Activated CD4-positive, alpha-beta T cell treated with anti-CD3 and anti-CD28 coated beads, Interleukin-2, amount 10 ng/mL, durations not matched to agents 7 days and 5 days (primary cell): ENCODE data around the gene MXD3. TPM values are rescaled to one million over a fixed set of nuclear protein-coding genes. Genes with fewer than 3 reads are reported as not detected.

ENCODE experiments used
- CTCF ChIA-PET: fragments of 350-600 bp; sonication (Branson Sonifier 250); formaldehyde crosslinking; loops from one replicate; lab custom pipeline; 2021; ENCODE audit warnings: antibody characterized with exemption; lab: Charles Lee
- POLR2A ChIA-PET: fragments of 350-600 bp; sonication (Branson Sonifier 250); formaldehyde crosslinking; loops from one replicate; lab custom pipeline; 2021; ENCODE audit warnings: antibody characterized with exemption; lab: Charles Lee
- DNase-seq: peaks from one replicate; pipeline ENCODE4 v3.0.0-alpha.2; 2020
- H3K27ac Mint-ChIP-seq: one replicate; pipeline ENCODE4 v1.8.0; 2021; ENCODE audit warnings: mild to moderate bottlenecking, moderate library complexity, mixed read lengths
- H3K27me3 Mint-ChIP-seq: one replicate; pipeline ENCODE4 v1.8.0; 2021; ENCODE audit warnings: mixed read lengths
- H3K36me3 Mint-ChIP-seq: one replicate; pipeline ENCODE4 v1.8.0; 2021; ENCODE audit warnings: low read depth, mixed read lengths
- H3K4me1 Mint-ChIP-seq: one replicate; pipeline ENCODE4 v1.8.0; 2021; ENCODE audit warnings: mixed read lengths
- H3K4me3 Mint-ChIP-seq: one replicate; pipeline ENCODE4 v1.8.0; 2021; ENCODE audit warnings: mild to moderate bottlenecking, moderate library complexity, mixed read lengths
- H3K9me3 Mint-ChIP-seq: one replicate; pipeline ENCODE4 v1.8.0; 2021; ENCODE audit warnings: mixed read lengths
- total RNA-seq, 2 experiments: library from RNA; stranded (reverse); gene quantifications; one replicate each; pipeline ENCODE4 v1.2.3, GENCODE V29; 2021

Gene MXD3
- total RNA-seq, 2 experiments from 2014 or later: 107 to 109 TPM

DNA sequence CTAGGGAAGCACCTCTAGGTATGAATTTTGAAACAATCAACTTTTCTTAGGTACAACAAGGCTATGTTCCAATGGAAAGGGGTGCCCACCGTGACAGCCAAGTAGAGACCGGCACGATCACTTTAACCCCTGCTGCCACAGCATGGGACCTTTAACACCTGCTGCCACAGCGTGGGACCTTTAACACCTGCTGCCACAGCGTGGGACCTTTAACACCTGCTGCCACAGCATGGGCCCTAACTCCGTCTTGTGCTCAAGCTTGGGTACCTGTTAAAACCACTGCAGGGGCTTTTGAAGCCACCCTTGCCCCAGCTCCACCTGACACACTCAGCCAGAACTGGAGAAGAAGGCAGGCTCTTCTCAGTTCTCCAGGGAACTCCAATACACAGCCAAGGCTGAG lies 18.2 kb upstream of the MXD3 start:
- Mint-ChIP-seq H3K36me3 (peaks cover 27% of the 10 kb centered on the region), H3K4me1 (peaks cover 12% of the 10 kb centered on the region), H3K27me3 (no peaks in the 10 kb centered on the region), H3K27ac (no peak overlapping the region), H3K4me3 (no peak overlapping the region), H3K9me3 (no peaks in the 10 kb centered on the region)
- ChIA-PET CTCF (interaction anchor here (0.8 to 1.3 kb wide), 4 partner anchors 12 to 47 kb away, joined by 3 to 4 read pairs (median 3); no protein-coding TSS in a partner anchor), POLR2A (no interaction called here)
- no peak for DNase-seq

GRCh38 chr5:177328545-177329231 lies 17.0 kb upstream of the MXD3 start:
- no peaks in the 10 kb centered on the region for H3K27me3 Mint-ChIP-seq
- no peak overlapping the region for H3K4me3 Mint-ChIP-seq
- POLR2A ChIA-PET: no interaction called here
- H3K36me3 Mint-ChIP-seq: peaks cover 23% of the 10 kb centered on the region
- no peak for DNase-seq
- H3K27ac Mint-ChIP-seq: no peak overlapping the region
- CTCF ChIA-PET: interaction anchor here (1.2 to 2.0 kb wide), 3 partner anchors 11 to 62 kb away, joined by 4 to 8 read pairs (median 6); no protein-coding TSS in a partner anchor
- peaks cover 16% of the 10 kb centered on the region for H3K4me1 Mint-ChIP-seq
- no peaks in the 10 kb centered on the region for H3K9me3 Mint-ChIP-seq

DNA sequence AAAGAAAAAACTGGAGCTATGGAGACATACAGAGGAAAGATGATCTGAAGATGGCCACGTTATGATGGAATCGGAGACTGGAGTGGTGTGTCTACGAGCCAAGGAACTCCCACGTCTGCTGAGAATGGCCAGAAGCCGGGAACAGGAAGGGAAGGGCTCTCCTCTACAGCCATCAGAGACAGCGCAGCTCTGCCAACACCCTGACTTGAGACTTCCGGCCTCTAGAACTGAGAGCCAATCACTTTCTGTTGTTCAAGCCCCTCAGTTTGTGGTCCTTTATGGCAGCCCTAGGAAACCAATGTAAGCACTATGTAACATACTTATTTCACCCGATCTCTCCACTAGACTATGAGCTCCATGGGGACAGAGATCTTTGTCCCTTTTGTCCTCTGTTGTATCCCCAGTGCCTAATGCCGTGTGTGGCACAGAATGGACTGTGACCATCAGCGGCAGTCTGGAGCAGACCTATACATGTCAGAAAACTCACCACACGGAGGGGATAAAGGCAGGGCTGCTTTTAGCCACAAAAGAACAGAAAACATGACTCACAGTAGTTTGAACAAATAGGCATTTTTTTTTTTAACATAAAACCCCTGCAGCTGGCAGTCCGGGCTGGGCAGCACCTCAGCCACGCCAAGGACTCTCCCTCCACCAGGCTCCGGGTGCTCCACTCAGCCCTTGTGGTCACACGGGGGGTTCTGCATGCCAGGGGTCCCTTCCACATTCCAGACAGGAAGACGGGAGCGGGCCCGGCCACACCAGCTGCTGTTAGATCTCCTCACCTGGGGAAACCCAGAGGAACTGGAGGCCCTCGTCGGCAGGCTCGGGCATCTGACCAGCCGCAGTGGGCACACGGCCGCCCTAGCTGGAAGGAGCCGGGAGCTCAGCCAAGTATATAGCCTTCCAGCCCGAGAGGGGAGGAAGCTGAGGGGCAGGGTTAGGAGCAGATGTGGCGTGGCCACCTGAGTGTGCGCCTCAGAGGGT lies 16.1 kb upstream of the MXD3 start:
- peaks cover 17% of the 10 kb centered on the region for H3K36me3 Mint-ChIP-seq
- no peak for DNase-seq
- ChIA-PET CTCF (interaction anchor here (0.6 to 2.0 kb wide), 10 partner anchors 10 to 365 kb away, joined by 3 to 8 read pairs (median 4); no protein-coding TSS in a partner anchor), POLR2A (no interaction called here)
- peak overlapping the region; percentile 64 for H3K27ac Mint-ChIP-seq
- no peaks in the 10 kb centered on the region for H3K9me3 Mint-ChIP-seq
- H3K4me3 Mint-ChIP-seq: no peak overlapping the region
- no peaks in the 10 kb centered on the region for H3K27me3 Mint-ChIP-seq
- H3K4me1 Mint-ChIP-seq: peaks cover 20% of the 10 kb centered on the region

DNA sequence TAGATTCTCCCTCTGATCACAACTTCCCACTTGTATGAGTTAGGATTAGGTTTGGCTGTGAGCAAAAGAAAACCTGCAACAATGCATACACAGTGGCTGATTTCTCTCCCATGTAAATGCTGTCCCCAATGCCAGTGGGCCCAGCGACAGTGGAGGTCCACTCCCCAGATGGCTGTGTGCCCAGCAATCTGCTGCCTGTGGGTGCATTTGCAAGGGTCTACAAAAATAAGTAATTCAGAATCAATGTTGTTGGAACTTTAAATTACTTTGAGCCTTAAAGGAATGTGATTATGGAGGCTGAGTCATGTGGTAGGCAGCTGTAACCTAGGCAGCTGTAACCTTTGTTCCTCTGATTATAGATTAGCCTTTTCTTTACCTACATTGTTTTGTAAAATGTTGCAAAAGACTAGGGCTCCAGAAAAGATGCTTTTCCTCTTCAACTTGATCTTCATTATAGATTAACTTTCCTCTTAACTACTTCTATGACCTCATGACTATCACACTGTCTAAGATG lies 14.2 kb upstream of the MXD3 start:
- CTCF ChIA-PET: interaction anchor here (0.7 to 1.1 kb wide), 2 partner anchors 13 to 16 kb away, joined by 3 to 4 read pairs; no protein-coding TSS in a partner anchor
- H3K27ac Mint-ChIP-seq: no peak overlapping the region
- POLR2A ChIA-PET: no interaction called here

DNA sequence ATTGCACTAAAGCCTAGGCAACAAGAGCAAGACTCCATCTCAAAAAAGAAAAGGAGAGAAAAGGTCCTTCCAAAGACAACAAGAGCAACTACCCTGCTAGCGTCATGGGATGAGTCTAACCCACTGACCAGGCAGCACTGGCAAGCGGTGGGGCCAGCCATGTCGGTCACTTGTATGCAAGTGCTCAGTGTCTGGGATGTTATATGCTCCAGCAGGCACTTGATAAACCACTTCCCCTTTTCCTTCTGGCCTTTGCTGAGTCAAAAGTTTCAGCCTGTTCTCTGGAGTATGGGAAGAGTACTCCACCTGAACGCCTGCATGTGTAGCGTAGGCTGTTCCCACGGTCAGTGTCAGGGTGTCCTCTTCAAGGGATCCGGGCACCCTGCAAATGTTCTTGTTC lies 9.2 kb upstream of the MXD3 start:
- no peaks in the 10 kb centered on the region for H3K9me3 Mint-ChIP-seq
- H3K4me3 Mint-ChIP-seq: no peak overlapping the region
- no peak overlapping the region for H3K27ac Mint-ChIP-seq
- H3K27me3 Mint-ChIP-seq: no peaks in the 10 kb centered on the region
- H3K4me1 Mint-ChIP-seq: peaks cover 44% of the 10 kb centered on the region
- DNase-seq: no peak
- ChIA-PET CTCF (interaction anchor here (0.6 kb wide), 1 partner anchor 40 kb away, joined by 3 read pairs; no protein-coding TSS in a partner anchor), POLR2A (no interaction called here)
- H3K36me3 Mint-ChIP-seq: peaks cover 27% of the 10 kb centered on the region

More for the DNA sequence above, 14.2 kb upstream of the MXD3 start:
- H3K36me3 Mint-ChIP-seq: peaks cover 20% of the 10 kb centered on the region
- no peak for DNase-seq
- H3K4me1 Mint-ChIP-seq: peaks cover 20% of the 10 kb centered on the region
- H3K27me3 Mint-ChIP-seq: no peaks in the 10 kb centered on the region
- no peaks in the 10 kb centered on the region for H3K9me3 Mint-ChIP-seq
- no peak overlapping the region for H3K4me3 Mint-ChIP-seq

GRCh38 chr5:177319913-177320588 lies 8.4 kb upstream of the MXD3 start:
- peaks cover 49% of the 10 kb centered on the region for H3K4me1 Mint-ChIP-seq
- H3K27ac Mint-ChIP-seq: no peak overlapping the region
- POLR2A ChIA-PET: no interaction called here
- CTCF ChIA-PET: interaction anchor here (0.8 to 3.0 kb wide), 6 partner anchors 10 to 206 kb away, joined by 3 to 14 read pairs (median 5); no protein-coding TSS in a partner anchor
- H3K27me3 Mint-ChIP-seq: no peaks in the 10 kb centered on the region
- peaks cover 27% of the 10 kb centered on the region for H3K36me3 Mint-ChIP-seq
- no peaks in the 10 kb centered on the region for H3K9me3 Mint-ChIP-seq
- no peak for DNase-seq
- no peak overlapping the region for H3K4me3 Mint-ChIP-seq

DNA sequence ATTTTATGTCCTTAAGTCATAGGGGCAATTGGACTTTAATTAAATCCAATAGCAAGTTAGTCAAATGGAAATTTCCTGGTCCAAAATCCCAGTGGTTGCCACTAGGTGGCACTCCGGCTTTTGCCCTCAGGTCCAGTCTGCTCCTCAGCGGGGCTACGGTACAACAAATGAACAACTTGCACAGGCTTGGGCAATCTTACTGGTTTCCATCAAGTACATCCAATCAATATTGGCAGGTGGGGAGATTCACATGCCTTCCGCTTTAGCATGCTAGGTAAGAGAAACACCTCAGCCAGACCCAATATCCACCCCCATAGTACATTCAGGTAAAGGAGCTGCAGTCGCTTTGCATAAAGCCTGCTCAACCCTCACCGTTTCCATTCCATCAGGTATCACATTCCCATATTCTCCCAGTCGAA lies 6.3 kb upstream of the MXD3 start:
- CTCF ChIA-PET: interaction anchor here (0.7 to 3.0 kb wide), 16 partner anchors 8 to 138 kb away, joined by 3 to 14 read pairs (median 4); partner anchors contain the start of genes PRELID1 and RAB24
- Mint-ChIP-seq H3K27me3 (no peaks in the 10 kb centered on the region), H3K4me1 (peaks cover 52% of the 10 kb centered on the region), H3K27ac (no peak overlapping the region), H3K36me3 (peaks cover 25% of the 10 kb centered on the region), H3K4me3 (no peak overlapping the region), H3K9me3 (no peaks in the 10 kb centered on the region)
- peak; percentile 82 for DNase-seq
- POLR2A ChIA-PET: no interaction called here

GRCh38 chr5:177316005-177316404 lies 4.3 kb upstream of the MXD3 start:
- no peaks in the 10 kb centered on the region for H3K9me3 Mint-ChIP-seq
- POLR2A ChIA-PET: no interaction called here
- H3K4me1 Mint-ChIP-seq: peaks cover 55% of the 10 kb centered on the region

DNA sequence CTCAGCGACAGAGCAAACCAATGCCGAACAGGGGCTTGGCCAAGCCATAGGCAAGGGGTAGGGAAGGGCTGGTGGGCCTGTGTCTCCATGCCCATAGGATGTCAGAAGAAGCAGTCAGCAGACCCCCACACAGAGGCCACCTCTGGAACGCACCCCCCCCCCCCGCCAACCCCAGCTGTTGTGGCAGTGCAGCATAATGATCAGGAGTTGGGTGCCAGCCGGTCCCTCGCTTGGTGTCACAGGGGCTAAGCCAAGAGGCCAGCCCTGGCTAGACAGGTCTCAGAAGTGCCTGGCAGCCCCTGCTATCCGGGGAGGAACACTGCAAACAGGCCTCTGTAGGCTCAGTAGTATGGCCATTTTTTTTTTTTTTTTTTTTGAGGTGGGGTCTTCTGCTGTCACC lies 3.7 kb upstream of the MXD3 start:
- POLR2A ChIA-PET: no interaction called here
- no peak for DNase-seq
- CTCF ChIA-PET: interaction anchor here (1.3 to 2.1 kb wide), 2 partner anchors 36 to 139 kb away, joined by 3 to 10 read pairs; partner anchors contain the start of gene LMAN2
- peaks cover 59% of the 10 kb centered on the region for H3K4me1 Mint-ChIP-seq
- no peaks in the 10 kb centered on the region for H3K9me3 Mint-ChIP-seq
- no peaks in the 10 kb centered on the region for H3K27me3 Mint-ChIP-seq
- H3K36me3 Mint-ChIP-seq: peaks cover 21% of the 10 kb centered on the region
- no peak overlapping the region for H3K4me3 Mint-ChIP-seq
- H3K27ac Mint-ChIP-seq: no peak overlapping the region

More at GRCh38 chr5:177316005-177316404, 4.3 kb upstream of the MXD3 start:
- H3K27ac Mint-ChIP-seq: peak overlapping the region; percentile 59
- H3K4me3 Mint-ChIP-seq: peak overlapping the region; percentile 12
- peaks cover 18% of the 10 kb centered on the region for H3K36me3 Mint-ChIP-seq
- DNase-seq: no peak
- CTCF ChIA-PET: interaction anchor here (0.7 to 2.1 kb wide), 5 partner anchors 36 to 179 kb away, joined by 3 to 10 read pairs (median 3); partner anchors contain the start of gene LMAN2
- no peaks in the 10 kb centered on the region for H3K27me3 Mint-ChIP-seq

- no peaks in the 10 kb centered on the region for H3K9me3 Mint-ChIP-seq
- DNase-seq: no peak
- peaks cover 17% of the 10 kb centered on the region for H3K36me3 Mint-ChIP-seq
- ChIA-PET POLR2A (no interaction called here), CTCF (interaction anchor here (2.1 kb wide), 1 partner anchor 140 kb away, joined by 10 read pairs; no protein-coding TSS in a partner anchor)
- no peak overlapping the region for H3K27ac Mint-ChIP-seq
- H3K4me1 Mint-ChIP-seq: peaks cover 58% of the 10 kb centered on the region
- H3K4me3 Mint-ChIP-seq: no peak overlapping the region
- H3K27me3 Mint-ChIP-seq: no peaks in the 10 kb centered on the region
Measured at GRCh38 chr5:177314376-177315342, 3.0 kb upstream of the MXD3 start.
